SKM-1 treated with dmso at 0.1 percent for 144 hours (cell line): ENCODE measurements around the gene SSMEM1.
"Not testable (repeated sequence)": the region's sequence is repeated elsewhere in the genome, so short reads cannot be mapped to it uniquely, and the experiment has no call there.

Experiments
- DNase-seq: peaks from one replicate; lab custom pipeline; 2025; ENCODE audit not compliant: unreplicated experiment; lab: John Stamatoyannopoulos, UW

Gene SSMEM1

DNA sequence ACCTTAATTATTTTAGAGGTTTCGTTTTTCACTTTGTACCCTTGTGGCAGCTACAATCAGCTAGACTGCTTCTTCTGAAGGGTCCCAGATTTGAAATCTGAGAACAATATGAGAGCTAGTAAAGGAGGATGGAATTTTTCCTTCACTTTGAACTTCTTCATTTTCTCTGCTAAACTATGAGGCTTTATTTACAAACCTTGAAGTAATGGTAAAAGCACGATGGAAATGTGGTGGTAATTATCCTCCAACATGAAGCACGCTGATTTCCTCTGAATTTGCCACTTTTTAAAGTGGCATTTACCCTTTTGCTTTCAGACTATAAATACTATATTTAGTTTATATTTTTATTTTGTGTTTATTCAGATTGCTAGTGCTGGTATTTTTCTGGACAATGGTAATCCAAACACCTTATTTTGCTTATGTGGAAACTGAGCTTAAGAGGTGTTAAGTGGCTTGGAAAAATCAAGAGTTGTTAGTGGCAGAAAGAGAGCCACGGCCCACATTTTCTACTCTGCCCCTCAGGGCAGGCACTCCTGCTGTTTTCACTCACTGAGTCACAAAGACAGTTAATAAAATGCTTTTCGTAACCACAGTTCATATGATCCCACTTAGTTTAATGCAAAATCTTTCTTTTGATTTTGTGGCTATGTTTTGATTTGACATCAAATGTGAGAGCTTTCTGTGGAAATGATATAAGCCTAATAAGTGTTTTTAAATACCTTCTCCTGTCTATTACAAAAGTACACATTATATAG, 2.7 kb downstream of the SSMEM1 start:
- DNase-seq, result no peak

DNA sequence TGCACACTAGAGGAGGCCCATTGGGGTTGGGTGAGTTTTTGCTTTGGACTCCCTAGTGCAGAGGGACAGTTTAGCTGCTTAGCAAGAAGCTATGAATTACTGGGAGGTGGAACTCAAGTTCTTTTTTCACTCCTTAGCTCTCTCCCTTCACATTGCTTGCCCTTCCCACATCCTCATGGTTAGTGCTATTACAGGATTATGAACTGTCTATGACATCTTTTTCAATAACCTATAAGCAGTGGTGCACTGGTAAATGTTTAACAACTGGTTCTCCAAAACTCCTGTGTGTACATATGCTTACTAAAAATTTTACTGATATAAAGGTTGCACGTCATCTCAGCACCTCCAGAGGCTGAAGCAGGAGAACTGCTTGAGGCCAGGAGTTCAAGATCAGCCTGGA, 6.2 kb downstream of the SSMEM1 start:
- DNase-seq, result no peak

DNA sequence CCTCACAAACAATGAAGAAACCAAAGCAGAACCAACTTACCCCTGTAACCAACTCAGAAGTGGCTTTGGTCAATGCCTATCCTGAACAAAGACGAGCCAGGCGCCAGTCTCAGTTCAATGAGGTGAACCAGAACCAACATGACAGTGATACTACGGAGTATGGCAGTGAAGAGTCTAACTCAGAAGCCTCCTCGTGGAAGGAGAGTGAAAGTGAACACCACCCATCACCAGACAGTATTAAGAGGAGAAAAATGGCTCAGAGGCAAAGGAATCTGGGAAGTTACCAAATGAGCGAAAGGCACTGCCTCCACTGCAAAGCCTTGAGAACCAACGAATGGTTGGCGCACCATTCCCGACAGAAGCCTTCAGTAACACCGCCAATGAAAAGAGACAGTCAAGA, 8.4 kb downstream of the SSMEM1 start:
- DNase-seq, result no peak

DNA sequence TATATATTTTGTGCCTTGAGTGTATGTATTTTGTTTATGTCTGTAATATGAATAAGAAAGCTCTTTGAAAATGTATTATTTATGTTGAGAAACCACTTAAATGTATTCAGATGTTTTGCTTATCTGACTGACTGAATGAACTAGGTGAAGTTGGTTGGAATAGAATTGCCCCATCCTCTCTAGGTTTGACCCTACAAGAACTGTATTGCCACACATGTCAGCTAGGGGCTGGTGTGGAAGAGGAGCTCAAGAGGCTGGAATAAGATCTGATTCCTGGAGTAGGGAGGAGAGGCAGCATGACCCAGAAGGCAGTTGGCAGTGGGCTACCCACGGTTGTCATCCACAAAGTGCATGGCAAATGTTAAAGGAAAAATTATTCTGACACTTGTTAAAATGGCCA, 9.1 kb downstream of the SSMEM1 start:
- DNase-seq, result no peak

DNA sequence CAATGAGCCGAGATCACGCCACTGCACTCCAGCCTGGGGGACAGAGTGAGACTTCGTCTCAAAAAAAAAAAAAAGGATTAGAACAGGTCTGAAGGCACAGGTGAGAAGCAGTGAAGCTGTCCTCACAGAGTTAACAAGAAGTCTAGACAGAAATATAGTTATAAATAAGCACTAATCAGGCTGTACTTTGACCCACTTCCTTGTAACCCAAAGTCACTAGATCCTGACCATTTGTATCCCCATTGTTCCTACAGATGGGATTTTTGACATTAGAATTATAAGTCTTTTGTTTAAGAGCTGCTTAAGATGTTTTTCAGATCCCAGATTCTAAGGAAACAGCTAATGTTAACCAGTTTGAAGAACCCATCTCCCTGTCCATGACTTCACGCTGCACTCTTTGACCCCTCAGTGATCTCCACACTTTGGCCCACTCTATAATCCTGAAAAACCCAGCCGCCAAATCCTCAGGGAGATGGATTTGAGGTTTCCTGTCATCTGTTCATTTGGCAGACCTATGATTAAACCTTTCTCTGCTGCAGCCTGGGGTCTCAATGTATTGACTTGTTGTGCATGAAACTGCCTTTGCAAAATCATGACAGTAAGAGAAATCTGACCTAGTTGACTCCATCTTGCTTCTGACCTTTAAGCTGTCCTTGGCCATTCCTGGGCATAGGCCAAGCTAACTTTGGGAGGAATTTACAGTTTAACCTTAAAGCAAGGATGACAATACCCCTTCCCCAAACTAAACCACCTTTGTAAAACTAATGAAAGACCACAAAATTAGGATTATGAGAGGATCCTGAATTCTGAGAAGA, 11.4 kb downstream of the SSMEM1 start:
- no peak for DNase-seq

DNA sequence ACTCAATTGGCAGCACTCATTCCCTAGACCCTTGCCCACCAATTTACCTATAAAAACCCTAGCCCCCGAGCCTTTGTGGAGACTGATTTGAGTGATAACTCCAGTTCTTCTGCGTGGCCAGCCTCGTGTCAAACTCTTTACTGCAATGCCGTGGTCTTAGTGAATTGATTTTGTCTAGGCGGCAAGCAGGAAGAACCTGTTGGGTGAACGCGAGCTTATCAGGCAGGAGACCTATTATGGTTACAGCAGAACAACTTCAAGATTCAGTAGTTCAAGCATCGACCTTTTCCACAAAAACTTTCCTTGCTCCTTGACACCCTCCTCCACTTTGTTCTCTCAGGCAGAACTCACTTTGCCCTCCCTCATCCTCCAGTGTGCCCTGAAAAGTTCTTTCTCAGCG, 12.2 kb downstream of the SSMEM1 start:
- no peak for DNase-seq

DNA sequence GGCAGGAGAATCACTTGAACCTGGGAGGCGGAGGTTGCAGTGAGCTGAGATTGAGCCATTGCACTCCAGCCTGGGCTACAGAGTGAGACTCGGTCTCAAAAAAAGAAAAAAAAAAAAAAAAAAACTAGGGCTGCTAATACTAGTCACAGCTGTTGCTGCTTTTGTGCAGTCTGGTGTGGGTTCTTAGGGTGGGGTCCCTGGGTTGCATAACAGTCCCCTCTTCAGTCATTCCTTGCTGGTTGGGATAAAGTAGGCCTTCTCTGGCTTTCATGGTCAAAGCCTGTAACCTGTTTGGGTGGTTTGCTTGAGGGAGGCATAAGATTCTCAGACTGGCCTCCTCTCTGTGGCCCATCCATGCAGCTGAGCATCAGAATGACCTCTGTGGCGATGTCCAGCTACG, 14.1 kb downstream of the SSMEM1 start:
- no peak for DNase-seq

DNA sequence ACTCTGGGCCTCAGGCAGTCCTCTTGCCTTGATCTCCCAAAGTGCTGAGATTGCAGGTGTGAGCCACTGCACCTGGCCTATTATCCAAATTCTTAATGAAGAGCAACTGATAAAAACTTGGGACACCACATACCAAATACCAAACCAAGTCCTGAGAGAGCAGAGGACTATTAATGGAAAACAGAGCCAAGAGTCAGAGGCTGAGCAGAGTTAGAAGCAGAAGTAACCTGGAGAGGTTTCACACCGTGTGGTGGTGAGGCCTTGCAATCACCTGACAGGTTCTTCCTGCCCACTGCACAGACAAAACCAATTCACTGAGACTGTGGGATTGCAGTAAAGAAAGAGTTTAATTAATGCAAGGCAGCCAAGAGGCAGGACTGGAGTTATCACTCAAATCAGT, 16.0 kb downstream of the SSMEM1 start:
- no peak for DNase-seq

DNA sequence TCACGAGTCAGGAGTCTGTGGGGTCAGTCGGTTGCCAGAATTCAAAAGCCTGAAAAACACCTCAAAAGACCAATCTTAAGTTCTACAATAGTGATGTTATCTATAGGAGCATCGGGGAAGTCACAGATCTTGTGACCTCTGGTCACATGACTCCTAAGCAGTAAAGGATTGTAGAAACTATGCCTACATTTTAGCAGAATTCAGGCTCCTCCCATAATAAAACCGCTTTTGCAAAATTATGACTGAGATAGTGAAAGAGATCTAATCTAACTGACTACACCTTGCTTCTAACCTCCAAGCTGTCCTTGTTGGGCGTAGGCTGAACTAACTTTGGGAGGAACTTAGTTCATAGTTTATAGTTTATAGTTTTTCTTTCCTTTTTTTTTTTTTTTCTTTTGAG, 16.6 kb downstream of the SSMEM1 start:
- no peak for DNase-seq

DNA sequence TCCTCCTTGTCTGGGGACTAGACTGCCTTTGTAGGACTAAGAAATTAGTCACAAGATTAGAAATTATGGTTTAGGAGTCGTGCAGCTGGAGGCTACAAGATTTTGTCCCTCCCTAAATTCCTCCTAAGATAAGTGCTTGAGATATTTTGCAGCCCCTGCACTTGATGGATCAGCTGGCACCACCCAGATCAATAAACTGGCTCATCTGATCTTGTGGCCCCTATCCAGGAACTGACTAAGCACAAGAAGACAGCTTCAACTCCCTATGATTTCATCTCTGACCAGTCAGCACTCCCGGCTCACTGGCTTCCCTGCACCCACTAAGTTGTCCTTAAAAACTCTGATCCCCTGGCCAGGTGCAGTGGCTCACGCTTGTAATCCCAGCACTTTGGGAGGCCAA, 17.3 kb downstream of the SSMEM1 start:
- DNase-seq, result not testable (repeated sequence)

DNA sequence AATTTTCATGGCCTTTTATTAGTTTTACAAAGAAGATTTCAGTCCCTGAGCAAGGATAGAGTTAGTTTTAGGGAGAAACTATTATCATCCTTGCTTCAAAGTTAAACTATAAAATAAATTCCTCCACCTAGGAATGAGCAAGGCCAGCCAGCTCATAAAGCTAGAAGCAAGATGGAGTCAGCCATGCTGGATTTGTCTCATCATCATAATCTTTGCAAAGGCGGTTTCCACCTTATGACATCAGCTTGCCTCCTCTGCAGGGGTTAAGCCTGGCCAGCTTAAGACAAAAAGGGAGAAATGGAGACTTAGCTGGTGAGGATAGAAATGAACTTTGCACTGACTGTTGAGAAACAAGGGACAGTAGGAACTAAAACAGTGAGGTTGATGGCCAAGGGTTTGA, 18.7 kb downstream of the SSMEM1 start:
- DNase-seq, result no peak

DNA sequence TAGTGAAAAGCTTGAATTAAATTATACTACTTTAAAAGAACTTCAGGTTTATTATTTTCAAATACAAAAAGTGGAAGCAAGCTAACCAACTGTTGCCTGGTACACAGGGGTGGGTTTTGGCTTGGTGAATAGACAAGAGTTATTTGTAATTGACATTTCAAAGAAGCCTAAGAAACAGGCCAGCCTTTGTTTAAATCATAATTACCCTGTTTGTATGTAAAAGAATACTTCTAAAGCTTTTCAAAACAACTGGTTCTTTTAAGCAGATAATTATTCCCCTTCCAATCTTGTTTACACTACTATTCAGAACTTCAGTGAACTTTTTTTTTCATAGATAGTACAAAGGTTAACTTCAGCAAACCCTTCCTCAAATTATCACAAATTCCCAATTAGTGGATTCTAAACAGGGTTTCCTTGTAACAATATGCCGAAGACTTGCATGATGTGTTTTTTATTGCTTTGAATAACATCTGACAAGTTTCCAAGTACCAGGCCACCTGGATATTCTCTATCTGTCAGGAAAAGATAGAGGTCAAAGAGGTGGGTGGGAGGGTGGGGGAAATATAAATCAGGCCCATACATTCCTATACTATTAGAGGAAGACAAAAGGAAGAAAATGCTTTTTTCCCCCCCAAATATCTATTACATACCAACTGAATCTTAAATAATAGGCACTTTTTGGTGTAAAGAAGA, 20.4 kb downstream of the SSMEM1 start:
- no peak for DNase-seq

DNA sequence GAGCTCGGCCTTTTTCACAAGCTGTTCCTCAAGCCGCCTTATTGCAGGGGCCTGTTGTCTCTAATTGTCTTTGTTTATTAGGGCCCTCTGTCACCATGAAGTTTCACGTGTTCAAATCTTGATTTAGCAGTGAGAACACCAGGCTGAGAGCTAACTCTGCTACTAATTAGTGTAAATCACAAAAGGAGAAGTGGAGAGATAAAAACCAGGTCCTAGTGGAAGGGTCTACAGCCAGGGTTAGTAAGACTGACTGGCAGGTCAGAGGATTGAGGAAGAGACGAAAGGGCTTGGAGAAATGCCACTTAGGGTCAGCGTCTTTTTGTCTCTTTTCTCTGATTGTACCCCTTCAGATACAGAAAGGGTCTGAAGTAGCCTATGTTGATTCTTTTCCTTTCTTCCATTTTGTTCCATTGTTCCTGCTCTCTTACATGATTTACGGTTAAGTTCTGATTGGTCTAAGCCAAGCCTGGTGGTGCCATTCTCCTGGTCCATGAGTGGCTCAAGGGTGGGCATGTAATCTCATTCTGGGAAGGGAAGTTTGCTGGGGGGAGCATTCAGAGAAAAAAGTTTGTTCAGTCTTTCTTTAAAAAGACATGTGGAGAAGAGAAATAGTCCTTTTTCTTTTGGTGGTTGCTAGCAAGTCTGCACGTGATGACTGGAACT, 21.3 kb downstream of the SSMEM1 start:
- no peak for DNase-seq

DNA sequence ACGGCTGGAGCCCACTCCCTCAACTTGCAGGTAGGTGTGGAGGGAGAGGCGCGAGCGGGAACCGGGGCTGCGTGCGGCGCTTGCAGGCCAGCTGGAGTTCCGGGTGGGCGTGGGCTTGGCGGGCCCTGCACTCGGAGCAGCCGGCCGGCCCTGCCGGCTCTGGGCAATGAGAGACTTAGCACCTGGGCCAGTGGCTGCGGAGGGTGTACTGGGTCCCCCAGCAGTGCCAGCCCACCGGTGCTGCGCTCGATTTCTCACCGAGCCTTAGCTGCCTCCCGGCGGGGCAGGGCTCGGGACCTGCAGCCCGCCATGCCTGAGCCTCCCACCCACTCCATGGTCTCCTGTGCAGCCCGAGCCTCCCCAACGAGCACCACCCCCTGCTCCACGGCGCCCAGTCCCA, 22.3 kb downstream of the SSMEM1 start:
- not testable (repeated sequence) for DNase-seq

DNA sequence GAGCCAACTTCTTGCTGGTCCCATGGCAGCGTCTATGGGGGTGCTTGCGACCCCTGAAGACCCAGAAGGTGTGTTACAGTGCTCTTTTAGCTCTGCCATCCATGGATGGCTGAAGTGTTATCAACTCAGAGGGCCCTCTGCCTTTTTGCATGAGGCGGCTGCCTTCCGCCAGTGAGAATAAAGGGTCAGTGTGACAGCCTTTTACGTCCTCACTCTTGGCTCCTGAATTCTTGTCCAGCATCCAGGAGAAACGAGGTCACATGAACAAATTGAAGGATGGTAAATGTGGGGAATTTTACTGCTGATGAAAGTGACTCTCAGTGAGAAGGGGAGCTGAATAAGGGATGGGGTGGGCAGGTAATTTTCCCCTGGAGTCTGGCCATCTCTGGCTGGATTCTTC, 24.1 kb downstream of the SSMEM1 start:
- no peak for DNase-seq

DNA sequence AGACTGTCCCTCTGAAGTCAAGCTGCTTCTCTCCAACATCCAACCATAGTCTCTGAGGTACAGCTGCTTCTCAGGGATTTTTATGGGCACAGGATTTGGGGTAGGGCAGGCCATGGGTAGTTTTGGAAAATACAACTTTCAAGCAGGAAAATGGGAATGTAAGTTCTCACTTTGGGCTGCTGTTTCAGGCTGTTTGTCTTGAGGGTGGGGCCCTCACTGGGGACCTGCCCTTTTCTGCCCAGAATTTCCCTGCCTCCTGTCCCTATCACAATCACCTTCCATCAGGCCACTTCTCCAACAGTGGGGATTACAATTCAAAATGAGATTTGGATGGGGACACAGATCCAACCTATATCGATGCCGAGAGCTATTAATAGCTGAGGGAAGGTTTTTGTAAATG, 24.5 kb downstream of the SSMEM1 start:
- no peak for DNase-seq

DNA sequence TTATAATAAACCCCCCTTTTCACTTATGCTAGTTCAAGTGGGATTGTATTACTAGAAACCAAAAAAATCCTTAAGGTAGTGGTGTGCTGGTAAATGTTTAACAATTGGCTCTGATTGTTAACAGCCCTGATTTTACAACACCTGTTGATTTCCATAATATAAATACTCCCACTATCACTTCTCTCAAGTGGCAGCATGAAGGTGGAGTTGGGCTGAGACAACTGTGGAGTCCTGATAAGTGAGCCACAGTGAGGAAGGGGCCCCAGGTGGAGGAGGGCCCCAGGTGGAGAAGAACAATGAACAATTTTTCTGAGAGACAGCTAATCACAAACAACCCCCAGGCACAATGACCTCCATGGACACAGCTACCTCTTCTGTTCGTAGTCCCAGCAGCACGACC, 26.4 kb downstream of the SSMEM1 start:
- no peak for DNase-seq

DNA sequence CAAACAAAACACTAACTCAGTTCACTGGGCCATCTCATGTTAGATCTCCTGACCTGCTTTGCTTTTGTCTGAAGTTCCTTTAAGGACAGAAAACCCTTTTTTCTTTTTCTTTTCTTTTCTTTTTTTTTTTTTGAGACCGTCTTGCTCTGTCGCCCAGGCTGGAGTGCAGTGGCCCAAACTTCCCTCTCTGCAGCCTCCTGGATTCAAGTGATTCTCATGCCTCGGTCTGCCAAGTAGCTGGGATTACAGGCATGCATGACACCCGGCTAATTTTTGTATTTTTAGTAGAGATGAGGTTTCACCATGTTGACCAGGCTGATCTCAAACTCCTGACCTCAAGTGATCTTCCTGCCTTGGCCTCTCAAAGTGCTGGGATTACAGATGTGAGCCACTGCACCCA, 28.7 kb downstream of the SSMEM1 start:
- DNase-seq, result not testable (repeated sequence)

DNA sequence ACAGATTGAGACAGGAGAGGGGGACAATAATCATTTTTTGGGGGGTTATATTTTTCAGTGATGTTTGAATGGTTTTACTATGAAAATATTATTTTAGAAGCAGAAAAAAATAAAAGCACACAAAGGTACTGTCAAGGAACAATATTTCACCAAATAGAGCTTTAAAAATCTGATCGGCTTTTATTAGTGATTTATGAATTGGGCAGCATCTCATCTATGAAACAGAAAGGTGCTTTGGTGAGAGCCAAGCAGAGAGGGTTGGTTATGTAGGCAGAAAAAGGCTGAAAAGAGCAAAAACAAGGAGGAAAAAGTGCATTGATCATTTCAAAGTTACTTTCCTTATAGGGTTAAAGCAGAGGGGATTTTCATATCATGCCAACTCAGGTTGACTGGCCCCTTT, 32.6 kb downstream of the SSMEM1 start:
- no peak for DNase-seq

DNA sequence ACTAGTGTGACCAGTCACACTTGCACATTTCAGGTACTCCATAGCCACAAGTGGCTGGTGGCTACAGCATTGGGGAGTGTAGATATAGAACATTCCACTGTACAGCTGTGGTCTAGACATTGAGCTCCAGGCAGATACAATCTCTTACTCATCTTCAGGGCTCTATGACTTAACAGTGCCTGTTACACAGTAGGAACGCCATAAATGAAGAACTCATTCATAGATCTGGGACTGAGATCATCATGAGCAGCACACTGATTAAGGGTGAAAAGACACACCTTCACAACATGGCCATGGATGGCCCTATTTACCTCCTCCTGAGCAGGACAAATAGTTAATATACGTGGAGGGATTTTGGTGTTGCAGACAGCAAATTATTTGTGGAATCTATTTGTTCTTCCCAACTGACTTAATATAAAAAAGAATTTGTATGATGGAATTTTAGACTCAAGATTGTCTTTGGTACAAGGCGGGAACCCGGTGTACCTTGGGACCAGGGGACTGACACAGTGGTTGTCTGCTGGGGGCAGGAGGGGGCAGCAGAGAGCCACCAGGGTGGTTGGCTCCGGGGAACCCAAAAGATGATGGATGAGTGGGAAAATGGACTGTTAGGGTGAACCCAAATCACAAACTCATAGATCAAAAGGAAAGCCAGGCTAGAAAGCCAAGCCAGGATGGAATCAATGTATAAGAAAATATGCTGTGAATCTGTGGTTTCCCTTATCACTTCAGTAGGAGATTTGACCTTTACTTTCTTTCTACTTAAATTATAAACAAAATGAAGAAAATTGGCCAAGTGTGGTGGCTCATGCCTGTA, 34.7 kb downstream of the SSMEM1 start:
- no peak for DNase-seq

DNA sequence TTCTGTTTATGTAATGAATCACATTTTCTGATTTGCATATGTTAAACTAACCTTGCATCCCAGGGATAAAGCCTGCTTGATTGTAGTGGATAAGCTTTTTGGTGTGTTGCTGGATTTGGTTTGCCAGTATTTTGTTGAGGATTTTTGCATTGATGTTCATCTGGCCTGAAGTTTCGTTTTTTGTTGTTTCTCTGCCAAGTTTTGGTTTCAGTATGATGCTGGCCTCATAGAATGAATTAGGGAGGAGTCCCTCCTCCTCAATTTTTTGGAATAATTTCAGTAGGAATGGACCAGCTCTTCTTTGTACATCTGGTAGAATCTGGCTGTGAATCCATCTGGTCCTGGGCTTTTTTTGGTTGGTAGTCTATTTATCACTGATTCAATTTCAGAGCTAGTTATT, 35.8 kb downstream of the SSMEM1 start:
- not testable (repeated sequence) for DNase-seq
